ENCODE measurements around the gene THSD4. TPM values are rescaled to one million over a fixed set of nuclear protein-coding genes. Genes with fewer than 3 reads are reported as not detected.

Gene THSD4
- total RNA-seq, 1 donor from 2014 or later, result 2.5 TPM

DNA sequence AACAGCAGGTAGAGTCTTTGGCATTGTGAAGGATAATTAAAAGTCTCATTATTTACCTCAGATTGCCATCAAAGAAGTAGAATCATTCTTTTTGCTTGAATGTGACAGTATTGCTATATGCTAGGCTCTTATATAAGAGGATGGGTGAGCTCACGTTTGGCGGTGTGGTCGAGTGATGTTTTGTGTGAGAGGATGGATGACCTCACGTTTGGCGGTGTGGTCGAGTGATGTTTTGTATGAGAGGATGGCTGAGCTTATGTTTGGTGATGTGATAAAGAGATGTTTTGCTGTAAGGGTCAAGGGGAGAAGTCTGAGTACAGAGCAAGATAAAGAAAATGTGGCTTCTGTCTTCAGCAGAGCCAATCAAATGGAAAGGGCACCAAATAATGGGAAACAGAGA, 395.5 kb downstream of the THSD4 start:
- no peak for FAIRE-seq
- H3K4me1 Mint-ChIP-seq (ENCODE audit: low read depth, unreplicated experiment), result no peaks in the 10 kb centered on the region
- TF ChIP-seq CTCF (IDR thresholded peaks at IDR 0.05; ENCODE audit: insufficient read depth, low read depth, low read length), result no peak
- TF ChIP-seq EZH2 (IDR thresholded peaks at IDR 0.05; ENCODE audit: insufficient read depth, low read length), result no peak

DNA sequence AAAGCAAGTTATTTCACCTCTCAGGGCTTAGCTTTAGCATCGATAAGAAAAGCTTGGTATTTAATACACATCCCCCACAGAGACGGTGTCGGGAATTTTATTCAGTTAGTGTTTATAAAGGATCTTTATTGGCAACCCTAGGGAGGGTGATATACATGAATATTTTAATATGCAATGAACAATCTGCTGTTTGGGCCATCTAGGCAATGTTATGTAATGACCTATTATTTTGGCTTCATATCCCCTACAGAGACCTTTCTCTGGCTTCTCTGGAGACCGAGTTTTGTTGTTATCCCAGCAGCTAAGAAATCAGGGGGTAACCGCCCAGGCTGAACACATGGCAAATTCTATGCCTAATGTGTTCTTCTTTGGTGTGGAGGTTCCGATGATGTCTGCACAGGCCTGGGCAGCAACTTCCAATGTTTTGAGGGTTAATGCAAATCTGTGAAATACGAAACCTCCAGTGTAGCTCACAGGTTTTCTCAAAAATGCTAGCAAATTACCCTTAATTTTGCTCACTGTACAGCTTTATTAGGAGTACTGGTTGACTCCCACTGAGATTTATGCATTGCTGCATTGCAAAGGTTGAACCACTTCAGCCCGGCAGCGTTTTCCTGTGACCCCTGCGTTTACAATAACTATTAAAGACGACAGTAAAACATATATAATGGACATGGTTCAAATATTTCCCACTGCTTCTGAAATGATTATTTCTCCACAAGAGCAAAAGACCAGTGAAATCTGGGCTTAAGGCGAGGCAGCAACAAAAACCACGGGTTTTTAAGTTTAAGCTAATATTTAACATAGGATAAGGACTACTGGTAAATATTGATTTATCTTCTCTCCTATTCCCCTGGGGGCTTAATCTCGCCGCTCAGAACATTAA, 396.8 kb downstream of the THSD4 start:
- Mint-ChIP-seq H3K4me1 (ENCODE audit: low read depth, unreplicated experiment) (no peaks in the 10 kb centered on the region), H3K9me3 (ENCODE audit: unreplicated experiment) (no peaks in the 10 kb centered on the region), H3K4me3 (ENCODE audit: unreplicated experiment) (no peak overlapping the region), H3K27ac (ENCODE audit: unreplicated experiment) (no peak overlapping the region), H3K27me3 (ENCODE audit: low read depth, unreplicated experiment) (no peaks in the 10 kb centered on the region), H3K36me3 (ENCODE audit: low read depth, unreplicated experiment) (no peaks in the 10 kb centered on the region)
- Histone ChIP-seq H3K4me1 (ENCODE audit: insufficient read depth, low read length) (no peaks in the 10 kb centered on the region), H3K9ac (ENCODE audit: low read length) (no peak overlapping the region), H3K4me3 (ENCODE audit: insufficient read depth, low read depth, low read length) (no peak overlapping the region), H3K4me2 (ENCODE audit: low read length) (no peak overlapping the region), H4K20me1 (ENCODE audit: insufficient read depth, low read length) (no peaks in the 10 kb centered on the region), H3K79me2 (ENCODE audit: insufficient read depth, low read length) (no peaks in the 10 kb centered on the region), H3K36me3 (ENCODE audit: insufficient read depth, low read length) (no peaks in the 10 kb centered on the region), H3K9me3 (ENCODE audit: insufficient read depth, low read depth, low read length) (no peaks in the 10 kb centered on the region), H3K27me3 (ENCODE audit: insufficient read depth, low read length) (no peaks in the 10 kb centered on the region), H2AFZ (ENCODE audit: low read depth, low read length) (no peak overlapping the region), H3K27ac (ENCODE audit: low read depth, low read length) (no peak overlapping the region)
- FAIRE-seq, result no peak
- TF ChIP-seq EZH2 (IDR thresholded peaks at IDR 0.05; ENCODE audit: insufficient read depth, low read length) (no peak), CTCF (IDR thresholded peaks at IDR 0.05; ENCODE audit: insufficient read depth, low read depth, low read length) (no peak)
- no peak for DNase-seq (ENCODE audit: low read depth)

More for the DNA sequence above, 395.5 kb downstream of the THSD4 start:
- Histone ChIP-seq H3K27me3 (ENCODE audit: insufficient read depth, low read length) (no peaks in the 10 kb centered on the region), H3K36me3 (ENCODE audit: insufficient read depth, low read length) (no peaks in the 10 kb centered on the region), H3K27ac (ENCODE audit: low read depth, low read length) (no peak overlapping the region), H3K4me1 (ENCODE audit: insufficient read depth, low read length) (no peaks in the 10 kb centered on the region), H3K9me3 (ENCODE audit: insufficient read depth, low read depth, low read length) (no peaks in the 10 kb centered on the region), H3K4me3 (ENCODE audit: insufficient read depth, low read depth, low read length) (no peak overlapping the region), H3K9ac (ENCODE audit: low read length) (no peak overlapping the region), H3K4me2 (ENCODE audit: low read length) (no peak overlapping the region), H2AFZ (ENCODE audit: low read depth, low read length) (no peak overlapping the region), H3K79me2 (ENCODE audit: insufficient read depth, low read length) (no peaks in the 10 kb centered on the region), H4K20me1 (ENCODE audit: insufficient read depth, low read length) (no peaks in the 10 kb centered on the region)
- Mint-ChIP-seq H3K4me3 (ENCODE audit: unreplicated experiment) (no peak overlapping the region), H3K27ac (ENCODE audit: unreplicated experiment) (no peak overlapping the region), H3K9me3 (ENCODE audit: unreplicated experiment) (no peaks in the 10 kb centered on the region), H3K36me3 (ENCODE audit: low read depth, unreplicated experiment) (no peaks in the 10 kb centered on the region), H3K27me3 (ENCODE audit: low read depth, unreplicated experiment) (no peaks in the 10 kb centered on the region)
- no peak for DNase-seq (ENCODE audit: low read depth)

- H3K27ac ChIP-seq (ENCODE audit: low read depth, low read length), result no peak overlapping the region
- DNase-seq (ENCODE audit: low read depth) (no peak), FAIRE-seq (no peak)
- no peak overlapping the region for H3K4me2 ChIP-seq (ENCODE audit: low read length)
- no peaks in the 10 kb centered on the region for H3K27me3 ChIP-seq (ENCODE audit: insufficient read depth, low read length)
- H4K20me1 ChIP-seq (ENCODE audit: insufficient read depth, low read length), result no peaks in the 10 kb centered on the region
- no peaks in the 10 kb centered on the region for H3K36me3 Mint-ChIP-seq (ENCODE audit: low read depth, unreplicated experiment)
- H3K79me2 ChIP-seq (ENCODE audit: insufficient read depth, low read length), result no peaks in the 10 kb centered on the region
- no peak overlapping the region for H3K9ac ChIP-seq (ENCODE audit: low read length)
- H3K9me3 Mint-ChIP-seq (ENCODE audit: unreplicated experiment), result no peaks in the 10 kb centered on the region
- no peak overlapping the region for H3K4me3 ChIP-seq (ENCODE audit: insufficient read depth, low read depth, low read length)
- no peaks in the 10 kb centered on the region for H3K4me1 Mint-ChIP-seq (ENCODE audit: low read depth, unreplicated experiment)
- no peaks in the 10 kb centered on the region for H3K27me3 Mint-ChIP-seq (ENCODE audit: low read depth, unreplicated experiment)
- H3K4me3 Mint-ChIP-seq (ENCODE audit: unreplicated experiment), result no peak overlapping the region
- H3K4me1 ChIP-seq (ENCODE audit: insufficient read depth, low read length), result no peaks in the 10 kb centered on the region
- no peaks in the 10 kb centered on the region for H3K36me3 ChIP-seq (ENCODE audit: insufficient read depth, low read length)
- no peak for TF ChIP-seq CTCF (IDR thresholded peaks at IDR 0.05; ENCODE audit: insufficient read depth, low read depth, low read length)
- TF ChIP-seq EZH2 (IDR thresholded peaks at IDR 0.05; ENCODE audit: insufficient read depth, low read length), result no peak
- H3K27ac Mint-ChIP-seq (ENCODE audit: unreplicated experiment), result no peak overlapping the region
- H2AFZ ChIP-seq (ENCODE audit: low read depth, low read length), result no peak overlapping the region
- no peaks in the 10 kb centered on the region for H3K9me3 ChIP-seq (ENCODE audit: insufficient read depth, low read depth, low read length)
These were observed 397.4 kb downstream of the THSD4 start for GRCh38 chr15:71512682-71513006.
